ENCODE results near the gene ANKRD65. TPM values are rescaled to one million over a fixed set of nuclear protein-coding genes. Genes with fewer than 3 reads are reported as not detected.
A peak's percentile ranks its signal among the peaks of the same experiment; 100 is the strongest.
"Not testable (repeated sequence)": the region's sequence is repeated elsewhere in the genome, so short reads cannot be mapped to it uniquely, and the experiment has no call there.

Gene ANKRD65
- total RNA-seq, 2 donors from 2014 or later: 33.7 to 34.9 TPM

DNA sequence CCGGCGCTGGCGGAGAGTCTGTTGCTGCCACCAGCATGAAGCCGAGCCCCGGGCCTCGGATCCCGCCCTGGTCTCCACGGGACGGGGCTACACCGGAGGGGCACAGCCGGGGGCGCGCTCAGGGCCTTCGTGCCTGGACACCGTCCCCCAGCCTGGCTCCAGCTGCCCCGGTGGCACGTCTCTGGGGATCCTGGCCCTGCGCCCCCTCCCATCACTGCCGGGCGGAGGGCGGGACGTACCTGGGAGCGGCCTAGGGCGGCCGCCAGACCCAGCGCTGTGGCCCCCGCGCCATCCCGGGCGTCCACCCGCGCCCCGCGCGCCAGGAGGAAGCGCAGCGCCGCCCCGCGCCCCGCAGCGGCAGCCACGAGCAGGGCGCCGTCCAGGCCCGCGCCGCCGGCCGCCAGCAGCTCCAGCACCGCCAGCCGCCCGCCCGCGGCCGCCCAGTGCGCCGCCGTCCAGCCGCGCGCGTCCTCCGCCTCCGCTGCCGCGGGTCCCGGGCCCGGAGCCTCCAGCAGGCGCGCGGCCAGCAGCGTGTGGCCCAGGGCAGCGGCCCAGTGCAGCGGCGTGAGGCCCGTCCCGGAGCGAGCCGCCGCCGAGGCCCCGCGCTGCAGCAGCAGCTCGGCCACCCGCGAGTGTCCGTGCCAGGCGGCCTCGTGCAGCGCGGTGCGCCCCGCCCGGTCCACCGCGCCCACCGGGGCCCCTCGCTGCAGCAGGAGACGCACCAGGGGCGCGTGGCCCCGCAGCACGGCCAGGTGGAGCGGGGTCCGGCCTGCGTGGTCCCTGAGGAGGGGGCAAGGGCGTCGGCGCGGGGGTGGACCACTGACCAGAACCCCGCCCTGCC lies 1.0 kb downstream of the ANKRD65 start:
- intact Hi-C loops (cut with DNase I): no loop called here
- TF ChIP-seq POLR2AphosphoS5 (IDR thresholded peaks at IDR 0.05) (no peak), POLR2A (IDR thresholded peaks at IDR 0.05) (no peak)
- TF ChIP-seq, protein P1, sequence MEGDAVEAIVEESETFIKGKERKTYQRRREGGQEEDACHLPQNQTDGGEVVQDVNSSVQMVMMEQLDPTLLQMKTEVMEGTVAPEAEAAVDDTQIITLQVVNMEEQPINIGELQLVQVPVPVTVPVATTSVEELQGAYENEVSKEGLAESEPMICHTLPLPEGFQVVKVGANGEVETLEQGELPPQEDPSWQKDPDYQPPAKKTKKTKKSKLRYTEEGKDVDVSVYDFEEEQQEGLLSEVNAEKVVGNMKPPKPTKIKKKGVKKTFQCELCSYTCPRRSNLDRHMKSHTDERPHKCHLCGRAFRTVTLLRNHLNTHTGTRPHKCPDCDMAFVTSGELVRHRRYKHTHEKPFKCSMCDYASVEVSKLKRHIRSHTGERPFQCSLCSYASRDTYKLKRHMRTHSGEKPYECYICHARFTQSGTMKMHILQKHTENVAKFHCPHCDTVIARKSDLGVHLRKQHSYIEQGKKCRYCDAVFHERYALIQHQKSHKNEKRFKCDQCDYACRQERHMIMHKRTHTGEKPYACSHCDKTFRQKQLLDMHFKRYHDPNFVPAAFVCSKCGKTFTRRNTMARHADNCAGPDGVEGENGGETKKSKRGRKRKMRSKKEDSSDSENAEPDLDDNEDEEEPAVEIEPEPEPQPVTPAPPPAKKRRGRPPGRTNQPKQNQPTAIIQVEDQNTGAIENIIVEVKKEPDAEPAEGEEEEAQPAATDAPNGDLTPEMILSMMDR (IDR thresholded peaks at IDR 0.05): peak in 1 of 4 experiments; percentile 9
- peak overlapping the region; percentile 32 to 41 for H3K4me3 ChIP-seq
- WGBS: 3% methylated on average over 75 of the region's 112 CpGs
- peaks cover 6% of the 10 kb centered on the region for H3K4me1 ChIP-seq (replicated peaks)
- H3K9me3 ChIP-seq: no peaks in the 10 kb centered on the region
- H3K27me3 ChIP-seq (replicated peaks; ENCODE audit: insufficient read depth): no peaks in the 10 kb centered on the region
- no peaks in the 10 kb centered on the region for H3K36me3 ChIP-seq
- DNase-seq (ENCODE audit: low spot score): no peak
- peak overlapping the region; percentile 80 to 83 for H3K27ac ChIP-seq

DNA sequence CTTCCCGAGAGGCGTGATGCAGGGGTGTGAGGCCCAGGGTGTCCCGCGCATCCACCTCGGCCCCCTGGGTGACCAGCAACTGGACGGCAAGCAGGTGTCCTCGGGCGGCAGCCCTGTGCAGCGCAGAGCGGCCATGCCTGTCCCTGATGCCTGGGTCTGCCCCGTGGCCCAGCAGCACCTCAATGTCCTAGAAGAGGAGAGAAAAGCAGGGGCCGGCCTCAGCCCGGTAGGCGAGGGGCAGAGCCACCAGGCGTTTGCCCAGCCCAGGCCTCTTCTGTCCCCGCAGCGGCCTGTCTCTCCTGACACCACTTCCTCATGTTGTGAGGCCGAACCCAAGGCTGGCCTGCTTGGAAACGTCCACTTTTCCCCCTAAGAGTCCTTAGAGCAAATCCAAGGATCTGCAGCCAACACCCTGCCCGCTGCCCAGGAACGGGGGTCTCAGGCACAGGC lies 1.7 kb downstream of the ANKRD65 start:
- peak overlapping the region; percentile 32 to 41 for H3K4me3 ChIP-seq
- intact Hi-C loops (cut with DNase I): no loop called here
- WGBS: 68% methylated on average over 21 of the region's 21 CpGs

DNA sequence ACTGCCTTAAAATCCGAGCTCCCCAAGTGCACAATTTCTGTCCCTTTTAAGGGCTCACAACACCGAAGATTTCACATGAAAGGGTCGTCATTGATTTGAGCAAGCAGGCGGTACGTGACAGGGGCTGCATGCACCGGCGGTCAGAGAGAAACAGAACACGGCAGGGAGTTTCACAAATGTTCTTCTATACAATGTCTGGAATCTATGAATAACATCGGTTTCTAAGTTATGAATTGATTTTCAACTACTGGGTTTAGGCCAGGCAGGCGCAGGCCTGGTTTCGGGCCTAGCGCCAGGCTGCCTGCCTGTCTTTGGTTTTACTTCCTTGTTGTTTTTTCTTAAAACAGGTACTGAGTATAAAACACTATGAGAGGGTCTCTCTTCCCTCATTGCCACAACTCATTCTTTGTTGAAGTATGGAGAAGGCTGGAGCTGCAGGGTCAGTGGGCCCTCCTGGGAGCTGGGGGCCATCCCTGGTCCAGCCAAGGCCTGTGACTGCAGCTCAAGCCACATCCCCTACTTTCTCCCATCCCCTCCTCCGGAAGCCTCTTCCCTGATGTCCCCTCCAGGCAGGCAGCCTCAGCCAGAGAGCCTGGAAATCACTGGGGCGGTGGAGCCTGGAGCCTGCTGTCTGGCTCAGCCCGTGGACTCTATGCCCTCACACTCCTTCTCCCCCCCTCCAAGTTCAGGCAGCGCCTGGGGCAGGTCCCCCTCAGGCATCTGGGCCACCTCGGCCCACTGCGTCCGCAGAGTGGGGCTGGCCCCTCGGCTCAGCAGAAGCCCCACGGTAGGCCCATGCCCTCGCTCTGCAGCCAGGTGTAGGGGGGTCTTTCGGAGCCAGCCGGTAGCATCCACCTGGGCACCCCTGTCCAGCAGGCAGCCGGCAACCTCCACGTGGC lies 2.4 kb downstream of the ANKRD65 start:
- no peak for DNase-seq (ENCODE audit: low spot score)
- no peaks in the 10 kb centered on the region for H3K9me3 ChIP-seq
- H3K4me1 ChIP-seq (replicated peaks): peaks cover 6% of the 10 kb centered on the region
- WGBS: 66% methylated on average over 26 of the region's 26 CpGs
- H3K36me3 ChIP-seq: no peaks in the 10 kb centered on the region
- intact Hi-C loops (cut with DNase I): no loop called here
- no peaks in the 10 kb centered on the region for H3K27me3 ChIP-seq (replicated peaks; ENCODE audit: insufficient read depth)
- no peak overlapping the region for H3K4me3 ChIP-seq
- peak overlapping the region; percentile 80 to 83 for H3K27ac ChIP-seq
- TF ChIP-seq POLR2A (IDR thresholded peaks at IDR 0.05): no peak
- TF ChIP-seq, protein P1 (IDR thresholded peaks at IDR 0.05): no peak
- no peak for TF ChIP-seq POLR2AphosphoS5 (IDR thresholded peaks at IDR 0.05)

More for the DNA sequence above, 1.7 kb downstream of the ANKRD65 start:
- Histone ChIP-seq H3K27ac (peak overlapping the region; percentile 80 to 83), H3K27me3 (replicated peaks; ENCODE audit: insufficient read depth) (no peaks in the 10 kb centered on the region), H3K4me1 (replicated peaks) (peaks cover 6% of the 10 kb centered on the region), H3K36me3 (no peaks in the 10 kb centered on the region), H3K9me3 (no peaks in the 10 kb centered on the region)
- no peak for DNase-seq (ENCODE audit: low spot score)
- no peak for TF ChIP-seq POLR2A (IDR thresholded peaks at IDR 0.05)

DNA sequence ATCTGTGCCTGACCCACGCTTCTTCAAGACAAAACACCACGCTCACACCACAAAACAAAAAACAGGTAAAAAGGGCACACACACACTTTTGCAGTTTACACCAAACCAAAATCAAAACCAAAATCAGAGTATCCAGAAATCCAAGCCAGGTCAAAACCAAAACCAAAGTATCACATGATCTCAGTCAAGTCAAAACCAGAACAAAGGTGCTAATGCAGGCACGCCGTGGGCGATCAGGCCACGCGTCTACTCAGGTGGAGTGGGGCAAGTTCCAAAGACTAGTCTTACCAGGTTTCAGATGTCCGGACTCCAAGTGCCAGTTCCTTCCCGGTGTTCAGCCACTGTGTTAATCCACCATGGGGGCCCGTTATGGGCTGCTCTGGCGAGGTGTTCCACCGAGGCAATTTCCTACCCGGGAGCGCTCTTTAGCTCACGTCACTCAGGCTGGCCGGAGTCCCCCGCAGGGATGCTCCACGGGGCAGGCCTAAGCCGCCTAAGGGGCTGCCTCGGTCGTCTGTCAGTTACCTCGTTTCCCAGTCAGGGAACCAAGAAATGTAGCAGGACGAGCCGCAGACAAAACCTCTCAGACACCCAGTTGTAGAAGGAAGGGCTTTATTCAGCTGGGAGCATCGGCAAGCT lies 3.1 kb downstream of the ANKRD65 start:
- H3K36me3 ChIP-seq; H3K9me3 ChIP-seq; DNase-seq (ENCODE audit: low spot score); intact Hi-C loops (cut with DNase I); H3K4me3 ChIP-seq; H3K4me1 ChIP-seq (replicated peaks); H3K27me3 ChIP-seq (replicated peaks; ENCODE audit: insufficient read depth): not testable (repeated sequence)
- 56% methylated on average over 25 of the region's 25 CpGs for WGBS
- H3K27ac ChIP-seq: peak overlapping the region; percentile 80 to 83
- peak; percentile 15 for TF ChIP-seq POLR2AphosphoS5 (IDR thresholded peaks at IDR 0.05)

DNA sequence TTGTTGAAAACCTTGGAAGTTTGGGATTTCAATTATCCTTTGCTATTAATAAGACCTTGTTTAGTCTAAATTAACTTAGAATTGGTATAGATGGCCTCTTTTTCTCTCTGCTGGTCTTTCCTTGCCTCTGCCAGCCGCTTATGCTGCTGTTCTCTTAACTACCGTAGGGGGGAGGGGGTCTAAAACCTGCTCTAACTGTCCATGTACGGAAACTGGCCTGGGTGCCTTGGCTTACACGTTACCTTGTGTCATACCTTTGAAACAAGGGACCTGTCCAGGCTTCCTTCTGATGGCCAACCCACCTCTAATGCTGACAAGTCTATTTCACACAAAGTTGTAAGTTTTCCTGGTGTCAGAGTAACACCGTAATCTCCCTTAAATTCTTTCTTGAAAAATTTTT lies 3.7 kb downstream of the ANKRD65 start:
- not testable (repeated sequence) for DNase-seq (ENCODE audit: low spot score)
- WGBS: 42% methylated on average over 5 of the region's 5 CpGs

DNA sequence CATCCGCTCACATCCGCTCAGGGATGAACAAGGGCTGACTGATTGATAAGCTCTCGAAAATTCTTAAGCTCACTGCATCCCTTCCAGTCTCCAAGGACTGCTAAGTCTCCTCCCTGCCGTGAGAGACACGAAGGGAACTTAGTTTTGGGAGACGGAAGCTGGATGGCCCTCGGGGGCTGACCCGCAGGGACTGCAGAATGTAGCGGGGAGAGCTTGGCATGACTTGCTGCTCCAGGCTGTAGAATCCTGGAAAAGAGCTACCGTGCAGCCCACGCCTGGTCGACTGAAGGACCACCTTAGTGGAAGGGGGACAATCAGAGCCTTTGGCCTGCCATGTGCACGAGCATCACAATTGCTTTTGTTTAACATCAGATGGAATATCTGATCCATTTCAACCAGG lies 5.3 kb downstream of the ANKRD65 start:
- H3K27me3 ChIP-seq (replicated peaks; ENCODE audit: insufficient read depth): no peaks in the 10 kb centered on the region
- no peak overlapping the region for H3K27ac ChIP-seq
- H3K9me3 ChIP-seq: no peaks in the 10 kb centered on the region
- peaks cover 3% of the 10 kb centered on the region for H3K4me1 ChIP-seq (replicated peaks)
- no peaks in the 10 kb centered on the region for H3K36me3 ChIP-seq
- 78% methylated on average over 13 of the region's 13 CpGs for WGBS
- no peak overlapping the region for H3K4me3 ChIP-seq
- intact Hi-C loops (cut with DNase I): no loop called here
- TF ChIP-seq, protein P1 (IDR thresholded peaks at IDR 0.05): no peak
- TF ChIP-seq POLR2A (IDR thresholded peaks at IDR 0.05) (no peak), POLR2AphosphoS5 (IDR thresholded peaks at IDR 0.05) (no peak)
- no peak for DNase-seq (ENCODE audit: low spot score)

More for the DNA sequence above, 3.7 kb downstream of the ANKRD65 start:
- H3K27ac ChIP-seq: peak overlapping the region in 1 of 2 donors; percentile 80
- H3K27me3 ChIP-seq (replicated peaks; ENCODE audit: insufficient read depth); H3K4me1 ChIP-seq (replicated peaks); H3K4me3 ChIP-seq; intact Hi-C loops (cut with DNase I); H3K9me3 ChIP-seq; H3K36me3 ChIP-seq: not testable (repeated sequence)

DNA sequence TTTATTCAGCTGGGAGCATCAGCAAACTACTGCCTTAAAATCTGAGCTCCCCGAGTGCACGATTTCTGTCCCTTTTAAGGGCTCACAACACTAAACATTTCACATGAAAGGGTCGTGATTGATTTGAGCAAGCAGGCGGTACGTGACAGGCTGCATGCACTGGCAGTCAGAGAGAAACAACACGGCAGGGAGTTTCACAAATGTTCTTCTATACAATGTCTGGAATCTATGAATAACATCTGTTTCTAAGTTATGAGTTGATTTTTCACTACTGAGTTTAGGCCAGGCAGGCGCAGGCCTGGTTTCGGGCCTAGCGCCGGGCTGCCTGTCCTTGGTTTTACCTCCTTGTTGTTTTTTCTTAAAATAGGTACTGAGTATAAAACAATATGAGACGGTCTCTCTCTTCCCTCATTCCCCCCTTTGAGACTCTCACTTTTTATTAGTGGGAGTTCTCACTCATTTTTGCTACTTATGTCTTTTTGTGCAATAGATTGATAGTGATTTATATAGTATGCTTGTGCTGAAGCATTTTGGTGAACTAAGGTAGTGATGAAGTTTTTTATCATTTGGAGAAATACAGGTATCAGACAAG lies 8.7 kb downstream of the ANKRD65 start:
- H3K36me3 ChIP-seq; H3K27ac ChIP-seq; H3K4me3 ChIP-seq; H3K4me1 ChIP-seq (replicated peaks); H3K27me3 ChIP-seq (replicated peaks; ENCODE audit: insufficient read depth); intact Hi-C loops (cut with DNase I); H3K9me3 ChIP-seq; DNase-seq (ENCODE audit: low spot score): not testable (repeated sequence)
- WGBS: 96% methylated on average over 11 of the region's 11 CpGs
